ENCODE results near the gene CCNK.

Gene CCNK

GRCh38 chr14:99521176-99522024 lies 40.2 kb downstream of the CCNK start:
- no peak for DNase-seq

GRCh38 chr14:99522025-99522401 lies 40.8 kb downstream of the CCNK start:
- DNase-seq = no peak

- no peak for DNase-seq
Observed at GRCh38 chr14:99522457-99522891, 41.3 kb downstream of the CCNK start.

- DNase-seq = no peak
Observed at GRCh38 chr14:99522934-99523703, 41.9 kb downstream of the CCNK start.

GRCh38 chr14:99523704-99524055 lies 42.5 kb downstream of the CCNK start:
- no peak for DNase-seq

- DNase-seq = no peak
Observed at GRCh38 chr14:99524091-99524661, 43.0 kb downstream of the CCNK start.

- DNase-seq = no peak
Observed at GRCh38 chr14:99524804-99525698, 43.8 kb downstream of the CCNK start.

- no peak for DNase-seq
Observed at GRCh38 chr14:99525699-99526080, 44.5 kb downstream of the CCNK start.

GRCh38 chr14:99527026-99527425 lies 45.8 kb downstream of the CCNK start:
- no peak for DNase-seq

GRCh38 chr14:99527427-99528076 lies 46.3 kb downstream of the CCNK start:
- no peak for DNase-seq

- no peak for DNase-seq
Observed at GRCh38 chr14:99529899-99530298, 48.7 kb downstream of the CCNK start.

GRCh38 chr14:99530407-99531155 lies 49.4 kb downstream of the CCNK start:
- DNase-seq = no peak

- no peak for DNase-seq
Observed at GRCh38 chr14:99531251-99532096, 50.3 kb downstream of the CCNK start.

GRCh38 chr14:99532310-99532709 lies 51.1 kb downstream of the CCNK start:
- DNase-seq = no peak

- DNase-seq = no peak
Observed at GRCh38 chr14:99534333-99534732, 53.1 kb downstream of the CCNK start.

GRCh38 chr14:99534863-99535262 lies 53.7 kb downstream of the CCNK start:
- DNase-seq = no peak

GRCh38 chr14:99535448-99535847 lies 54.2 kb downstream of the CCNK start:
- no peak for DNase-seq

- DNase-seq = no peak
Observed at GRCh38 chr14:99535908-99536778, 54.9 kb downstream of the CCNK start.

- DNase-seq = no peak
Observed at GRCh38 chr14:99537399-99537798, 56.2 kb downstream of the CCNK start.

- no peak for DNase-seq
Observed at GRCh38 chr14:99538275-99538674, 57.1 kb downstream of the CCNK start.
